Measurements from ENCODE around the gene FHIT. TPM values are rescaled to one million over a fixed set of nuclear protein-coding genes. Genes with fewer than 3 reads are reported as not detected.

Gene FHIT
- total and polyA plus RNA-seq, 2 donors from 2014 or later = 20.2 to 61.2 TPM

GRCh38 chr3:61117045-61117898 lies 134.0 kb downstream of the FHIT start:
- Histone ChIP-seq H3K9ac (ENCODE audit: low read length in 3 of 3) (no peak overlapping the region), H3K27me3 (ENCODE audit: control insufficient read depth, insufficient read depth, low read length) (no peaks in the 10 kb centered on the region), H3K36me3 (ENCODE audit: control insufficient read depth in 2 of 3, insufficient read depth in 3 of 3, low read length in 3 of 3) (no peaks in the 10 kb centered on the region), H3K4me3 (ENCODE audit: low read length in 3 of 3) (no peak overlapping the region), H3K4me1 (ENCODE audit: control insufficient read depth in 2 of 3, insufficient read depth in 2 of 3, low read depth in 1 of 3, low read length in 3 of 3) (no peaks in the 10 kb centered on the region), H3K27ac (ENCODE audit: low read depth in 2 of 2, low read length in 2 of 2) (no peak overlapping the region), H3K9me3 (ENCODE audit: control insufficient read depth in 2 of 3, insufficient read depth in 1 of 3, low read length in 3 of 3) (peaks cover 0 to 4% (median 0%) of the 10 kb centered on the region in 3 donors)
- intact Hi-C loops (cut with DNase I) = no loop called here
- TF ChIP-seq CTCF (IDR thresholded peaks at IDR 0.05; ENCODE audit: borderline replicate concordance, extremely low read depth, insufficient read depth) = no peak
- FAIRE-seq (no peak), DNase-seq (no peak)

- intact Hi-C loops (cut with DNase I) = no loop called here
- H3K27me3 ChIP-seq (ENCODE audit: control insufficient read depth, insufficient read depth, low read length) = no peaks in the 10 kb centered on the region
Observed at GRCh38 chr3:61114316-61114953, 136.8 kb downstream of the FHIT start.

GRCh38 chr3:61111825-61112224 lies 139.4 kb downstream of the FHIT start:
- H3K9me3 ChIP-seq (ENCODE audit: control insufficient read depth in 2 of 3, insufficient read depth in 1 of 3, low read length in 3 of 3) = no peaks in the 10 kb centered on the region
- no peak for DNase-seq
- no peak overlapping the region for H3K9ac ChIP-seq (ENCODE audit: low read length in 3 of 3)
- no peaks in the 10 kb centered on the region for H3K27me3 ChIP-seq (ENCODE audit: control insufficient read depth, insufficient read depth, low read length)
- H3K36me3 ChIP-seq (ENCODE audit: control insufficient read depth in 2 of 3, insufficient read depth in 3 of 3, low read length in 3 of 3) = no peaks in the 10 kb centered on the region
- no peak for FAIRE-seq
- no peaks in the 10 kb centered on the region for H3K4me1 ChIP-seq (ENCODE audit: control insufficient read depth in 2 of 3, insufficient read depth in 2 of 3, low read depth in 1 of 3, low read length in 3 of 3)
- no peak overlapping the region for H3K4me3 ChIP-seq (ENCODE audit: low read length in 3 of 3)
- H3K27ac ChIP-seq (ENCODE audit: low read depth in 2 of 2, low read length in 2 of 2) = no peak overlapping the region
- intact Hi-C loops (cut with DNase I) = no loop called here
- TF ChIP-seq CTCF (IDR thresholded peaks at IDR 0.05; ENCODE audit: borderline replicate concordance, extremely low read depth, insufficient read depth) = no peak

More at GRCh38 chr3:61114316-61114953, 136.8 kb downstream of the FHIT start:
- Histone ChIP-seq H3K9ac (ENCODE audit: low read length in 3 of 3) (no peak overlapping the region), H3K27ac (ENCODE audit: low read depth in 2 of 2, low read length in 2 of 2) (no peak overlapping the region), H3K4me1 (ENCODE audit: control insufficient read depth in 2 of 3, insufficient read depth in 2 of 3, low read depth in 1 of 3, low read length in 3 of 3) (no peaks in the 10 kb centered on the region), H3K9me3 (ENCODE audit: control insufficient read depth in 2 of 3, insufficient read depth in 1 of 3, low read length in 3 of 3) (no peaks in the 10 kb centered on the region), H3K36me3 (ENCODE audit: control insufficient read depth in 2 of 3, insufficient read depth in 3 of 3, low read length in 3 of 3) (no peaks in the 10 kb centered on the region), H3K4me3 (ENCODE audit: low read length in 3 of 3) (no peak overlapping the region)
- no peak for DNase-seq
- no peak for TF ChIP-seq CTCF (IDR thresholded peaks at IDR 0.05; ENCODE audit: borderline replicate concordance, extremely low read depth, insufficient read depth)
- no peak for FAIRE-seq

All from kidney (tissue), 14 donors.